Measurements from ENCODE around the gene DDX19B.
"Not testable (repeated sequence)": the region's sequence is repeated elsewhere in the genome, so short reads cannot be mapped to it uniquely, and the experiment has no call there.

The DDX19B gene

DNA sequence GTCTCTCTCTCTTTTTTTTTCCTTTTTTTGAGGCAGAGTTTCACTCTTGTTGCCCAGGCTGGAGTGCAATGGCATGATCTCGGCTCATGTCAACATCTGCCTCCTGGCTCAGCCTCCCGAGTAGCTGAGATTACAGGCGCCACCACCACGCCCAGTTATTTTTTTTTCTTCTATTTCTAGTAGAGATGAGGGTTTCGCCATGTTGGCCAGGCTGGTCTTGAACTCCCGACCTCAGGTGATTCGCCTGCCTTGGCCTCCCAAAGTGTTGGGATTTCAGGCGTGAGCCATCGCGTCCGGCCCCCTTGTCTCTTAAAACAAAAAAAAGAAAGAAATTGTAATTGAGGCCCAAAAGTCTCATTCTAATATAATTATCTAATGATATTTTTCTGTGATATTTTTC, 6.8 kb upstream of the DDX19B start:
- WGBS = 100% methylated on average over 3 of the region's 11 CpGs
- H4K91ac ChIP-seq (ENCODE audit: low read length); H3K9me3 ChIP-seq (ENCODE audit: control insufficient read depth, low read length); H3K27ac ChIP-seq (ENCODE audit: low read length, poor library complexity, severe bottlenecking); H3K23ac ChIP-seq (ENCODE audit: low read length in 2 of 2); H3K36me3 ChIP-seq (ENCODE audit: control insufficient read depth in 1 of 2, insufficient read depth in 2 of 2, low read depth in 1 of 2, low read length in 2 of 2); H2BK12ac ChIP-seq (ENCODE audit: low read length in 2 of 2); H2BK5ac ChIP-seq (ENCODE audit: low read depth, low read length, poor library complexity, severe bottlenecking); H3K79me1 ChIP-seq (replicated peaks; ENCODE audit: low read length, poor library complexity, severe bottlenecking); H3K4me1 ChIP-seq (ENCODE audit: control insufficient read depth, insufficient read depth, low read depth, low read length); H2BK120ac ChIP-seq (ENCODE audit: low read depth, low read length); H2AK5ac ChIP-seq (ENCODE audit: low read length, severe bottlenecking); H3K9ac ChIP-seq (ENCODE audit: low read length); H2AFZ ChIP-seq (ENCODE audit: low read depth, low read length); H4K8ac ChIP-seq (ENCODE audit: low read length); H3K14ac ChIP-seq (ENCODE audit: low read length in 2 of 2); H2BK15ac ChIP-seq (ENCODE audit: low read depth, poor library complexity, severe bottlenecking); H3K18ac ChIP-seq (ENCODE audit: low read depth in 1 of 2, low read length in 2 of 2); H3K4me3 ChIP-seq (ENCODE audit: insufficient read depth in 1 of 2, low read depth in 1 of 2, low read length in 2 of 2); H3K27me3 ChIP-seq (ENCODE audit: control insufficient read depth in 1 of 2, insufficient read depth in 1 of 2, low read length in 2 of 2); H3K4ac ChIP-seq (ENCODE audit: low read depth in 1 of 2, low read length in 2 of 2); H3K4me2 ChIP-seq (ENCODE audit: low read length, poor library complexity, severe bottlenecking); DNase-seq: not testable (repeated sequence)

DNA sequence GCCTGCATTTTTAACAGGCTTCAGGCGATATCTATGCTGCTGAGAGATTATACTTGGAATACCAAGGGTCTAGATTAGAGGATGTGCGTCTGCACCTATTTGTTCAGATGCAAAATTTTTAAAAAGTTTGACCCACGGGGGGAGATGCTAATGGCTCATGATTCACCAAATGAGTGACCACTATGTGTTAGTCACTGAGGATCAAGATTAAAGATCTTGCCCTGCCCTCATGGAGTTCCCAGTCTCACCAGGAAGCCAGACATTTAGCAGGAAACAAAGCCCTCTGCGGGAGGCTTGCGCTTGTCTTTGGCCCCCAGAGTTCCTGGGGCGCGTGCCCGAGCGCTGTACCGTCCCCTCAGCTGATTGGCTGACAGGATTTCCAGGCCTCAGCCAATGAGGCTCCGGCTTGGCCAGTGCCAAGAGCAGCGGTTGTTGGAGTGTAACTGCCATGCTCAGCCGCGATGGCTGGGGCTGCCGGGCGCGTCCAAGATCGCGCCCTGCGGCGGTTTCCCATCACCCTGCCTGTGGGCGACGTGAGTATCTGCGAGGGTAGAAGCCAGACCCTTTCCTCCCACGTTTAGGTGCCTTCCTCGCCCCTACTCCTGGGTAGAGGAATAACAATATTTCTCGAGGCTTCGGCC, 4.5 kb upstream of the DDX19B start:
- no peak overlapping the region for H2BK12ac ChIP-seq (ENCODE audit: low read length in 2 of 2)
- H3K4me2 ChIP-seq (ENCODE audit: low read length, poor library complexity, severe bottlenecking) = peak overlapping the region; percentile 28
- peak overlapping the region in 1 of 2 experiments; percentile 2 for H3K18ac ChIP-seq (ENCODE audit: low read depth in 1 of 2, low read length in 2 of 2)
- H3K27ac ChIP-seq (ENCODE audit: low read length, poor library complexity, severe bottlenecking) = no peak overlapping the region
- H2AK5ac ChIP-seq (ENCODE audit: low read length, severe bottlenecking) = no peak overlapping the region
- no peak overlapping the region for H2BK120ac ChIP-seq (ENCODE audit: low read depth, low read length)
- H2BK15ac ChIP-seq (ENCODE audit: low read depth, poor library complexity, severe bottlenecking) = no peak overlapping the region
- no peaks in the 10 kb centered on the region for H3K27me3 ChIP-seq (ENCODE audit: control insufficient read depth in 1 of 2, insufficient read depth in 1 of 2, low read length in 2 of 2)
- H2BK5ac ChIP-seq (ENCODE audit: low read depth, low read length, poor library complexity, severe bottlenecking) = no peak overlapping the region
- no peak overlapping the region for H3K9ac ChIP-seq (ENCODE audit: low read length)
- H3K23ac ChIP-seq (ENCODE audit: low read length in 2 of 2) = no peak overlapping the region
- H2AFZ ChIP-seq (ENCODE audit: low read depth, low read length) = no peak overlapping the region
- 94% methylated on average over 28 of the region's 28 CpGs for WGBS
- H3K36me3 ChIP-seq (ENCODE audit: control insufficient read depth in 1 of 2, insufficient read depth in 2 of 2, low read depth in 1 of 2, low read length in 2 of 2) = no peaks in the 10 kb centered on the region
- no peaks in the 10 kb centered on the region for H3K9me3 ChIP-seq (ENCODE audit: control insufficient read depth, low read length)
- H3K4ac ChIP-seq (ENCODE audit: low read depth in 1 of 2, low read length in 2 of 2) = no peak overlapping the region
- no peak overlapping the region for H3K14ac ChIP-seq (ENCODE audit: low read length in 2 of 2)
- H3K79me1 ChIP-seq (replicated peaks; ENCODE audit: low read length, poor library complexity, severe bottlenecking) = peaks cover 3% of the 10 kb centered on the region
- no peak for DNase-seq
- no peak overlapping the region for H3K4me3 ChIP-seq (ENCODE audit: insufficient read depth in 1 of 2, low read depth in 1 of 2, low read length in 2 of 2)
- H3K4me1 ChIP-seq (ENCODE audit: control insufficient read depth, insufficient read depth, low read depth, low read length) = peaks cover 3% of the 10 kb centered on the region
- H4K91ac ChIP-seq (ENCODE audit: low read length) = no peak overlapping the region
- no peak overlapping the region for H4K8ac ChIP-seq (ENCODE audit: low read length)

DNA sequence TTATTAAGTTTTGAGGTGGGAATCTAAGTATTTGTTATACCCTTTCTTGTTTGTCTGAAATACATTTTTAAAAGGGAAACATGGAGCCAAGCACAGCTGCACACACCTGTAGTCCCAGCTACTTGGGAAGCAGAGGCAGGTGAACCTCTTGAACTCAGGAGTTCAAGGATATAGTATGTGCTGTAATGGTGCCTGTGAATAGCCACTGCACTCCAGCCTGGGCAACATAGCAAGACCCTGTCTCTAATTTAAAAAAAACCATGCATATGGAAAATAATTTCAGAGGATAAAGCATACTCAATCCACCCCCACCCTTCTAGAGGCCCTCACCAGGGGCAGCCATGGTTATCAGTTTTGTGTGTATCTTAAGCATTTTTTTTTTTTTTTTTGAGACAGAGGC, 3.4 kb upstream of the DDX19B start:
- Histone ChIP-seq H4K91ac (ENCODE audit: low read length) (no peak overlapping the region), H3K4me3 (ENCODE audit: insufficient read depth in 1 of 2, low read depth in 1 of 2, low read length in 2 of 2) (no peak overlapping the region), H3K79me1 (replicated peaks; ENCODE audit: low read length, poor library complexity, severe bottlenecking) (peaks cover 7% of the 10 kb centered on the region), H2AFZ (ENCODE audit: low read depth, low read length) (no peak overlapping the region), H3K4me1 (ENCODE audit: control insufficient read depth, insufficient read depth, low read depth, low read length) (peaks cover 3% of the 10 kb centered on the region), H3K36me3 (ENCODE audit: control insufficient read depth in 1 of 2, insufficient read depth in 2 of 2, low read depth in 1 of 2, low read length in 2 of 2) (peaks cover 5 to 6% of the 10 kb centered on the region in 2 experiments), H2BK12ac (ENCODE audit: low read length in 2 of 2) (no peak overlapping the region), H3K9ac (ENCODE audit: low read length) (no peak overlapping the region), H2AK5ac (ENCODE audit: low read length, severe bottlenecking) (no peak overlapping the region), H3K4me2 (ENCODE audit: low read length, poor library complexity, severe bottlenecking) (no peak overlapping the region), H2BK5ac (ENCODE audit: low read depth, low read length, poor library complexity, severe bottlenecking) (no peak overlapping the region), H3K18ac (ENCODE audit: low read depth in 1 of 2, low read length in 2 of 2) (no peak overlapping the region), H3K14ac (ENCODE audit: low read length in 2 of 2) (no peak overlapping the region), H3K9me3 (ENCODE audit: control insufficient read depth, low read length) (peaks cover under 1% of the 10 kb centered on the region), H3K27me3 (ENCODE audit: control insufficient read depth in 1 of 2, insufficient read depth in 1 of 2, low read length in 2 of 2) (no peaks in the 10 kb centered on the region), H2BK15ac (ENCODE audit: low read depth, poor library complexity, severe bottlenecking) (no peak overlapping the region), H3K23ac (ENCODE audit: low read length in 2 of 2) (no peak overlapping the region), H2BK120ac (ENCODE audit: low read depth, low read length) (no peak overlapping the region), H4K8ac (ENCODE audit: low read length) (no peak overlapping the region), H3K27ac (ENCODE audit: low read length, poor library complexity, severe bottlenecking) (no peak overlapping the region), H3K4ac (ENCODE audit: low read depth in 1 of 2, low read length in 2 of 2) (no peak overlapping the region)
- no peak for DNase-seq

DNA sequence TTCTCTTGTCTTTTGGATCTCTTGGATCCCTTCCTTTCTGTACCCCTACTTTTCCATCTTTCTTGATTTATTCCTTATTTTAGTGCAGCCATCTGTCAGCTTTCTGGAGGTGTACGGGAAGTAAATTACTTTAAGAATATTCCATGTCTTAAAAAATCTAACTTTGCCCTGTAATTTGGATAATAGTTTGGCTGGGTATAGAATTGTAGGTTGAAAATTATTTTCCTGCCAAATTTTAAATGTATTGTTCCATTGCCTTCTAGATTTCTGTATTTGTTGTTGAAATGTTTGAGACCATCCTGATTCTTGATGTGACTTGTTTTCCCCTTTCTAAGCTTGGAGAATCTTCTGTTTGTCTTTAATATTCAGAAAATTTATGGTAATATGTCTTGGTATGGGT, 2.1 kb downstream of the DDX19B start:
- no peak overlapping the region for H3K27ac ChIP-seq (ENCODE audit: low read length, poor library complexity, severe bottlenecking)
- H2BK5ac ChIP-seq (ENCODE audit: low read depth, low read length, poor library complexity, severe bottlenecking) = no peak overlapping the region
- no peak overlapping the region for H4K8ac ChIP-seq (ENCODE audit: low read length)
- no peak overlapping the region for H3K4me2 ChIP-seq (ENCODE audit: low read length, poor library complexity, severe bottlenecking)
- H3K36me3 ChIP-seq (ENCODE audit: control insufficient read depth in 1 of 2, insufficient read depth in 2 of 2, low read depth in 1 of 2, low read length in 2 of 2) = peaks cover 12 to 16% of the 10 kb centered on the region in 2 experiments
- no peak overlapping the region for H3K14ac ChIP-seq (ENCODE audit: low read length in 2 of 2)
- H2BK120ac ChIP-seq (ENCODE audit: low read depth, low read length) = no peak overlapping the region
- H3K4ac ChIP-seq (ENCODE audit: low read depth in 1 of 2, low read length in 2 of 2) = no peak overlapping the region
- H3K4me1 ChIP-seq (ENCODE audit: control insufficient read depth, insufficient read depth, low read depth, low read length) = peaks cover 3% of the 10 kb centered on the region
- H3K9ac ChIP-seq (ENCODE audit: low read length) = no peak overlapping the region
- no peak overlapping the region for H3K4me3 ChIP-seq (ENCODE audit: insufficient read depth in 1 of 2, low read depth in 1 of 2, low read length in 2 of 2)
- no peak overlapping the region for H2BK15ac ChIP-seq (ENCODE audit: low read depth, poor library complexity, severe bottlenecking)
- no CpG with 5 or more reads among the region's 1 CpG for WGBS
- H2BK12ac ChIP-seq (ENCODE audit: low read length in 2 of 2) = no peak overlapping the region
- H3K27me3 ChIP-seq (ENCODE audit: control insufficient read depth in 1 of 2, insufficient read depth in 1 of 2, low read length in 2 of 2) = no peaks in the 10 kb centered on the region
- H2AFZ ChIP-seq (ENCODE audit: low read depth, low read length) = no peak overlapping the region
- H2AK5ac ChIP-seq (ENCODE audit: low read length, severe bottlenecking) = no peak overlapping the region
- no peak for DNase-seq
- no peak overlapping the region for H3K23ac ChIP-seq (ENCODE audit: low read length in 2 of 2)
- no peak overlapping the region for H4K91ac ChIP-seq (ENCODE audit: low read length)
- no peak overlapping the region for H3K18ac ChIP-seq (ENCODE audit: low read depth in 1 of 2, low read length in 2 of 2)
- H3K9me3 ChIP-seq (ENCODE audit: control insufficient read depth, low read length) = peaks cover 14% of the 10 kb centered on the region
- H3K79me1 ChIP-seq (replicated peaks; ENCODE audit: low read length, poor library complexity, severe bottlenecking) = peaks cover 10% of the 10 kb centered on the region

All from mesenchymal stem cell (in vitro differentiated cells and primary cell).